HG03066 (cell line): ENCODE results near the gene GJA8.
"Not testable (repeated sequence)": the region's sequence is repeated elsewhere in the genome, so short reads cannot be mapped to it uniquely, and the experiment has no call there.

Experiments used
- ATAC-seq: cut with Tn5 transposase; IDR thresholded peaks from one replicate; pipeline ENCODE4 v1.9.1; 2021; ENCODE audit warnings: low read depth; ENCODE audit not compliant: unreplicated experiment

The GJA8 gene

DNA sequence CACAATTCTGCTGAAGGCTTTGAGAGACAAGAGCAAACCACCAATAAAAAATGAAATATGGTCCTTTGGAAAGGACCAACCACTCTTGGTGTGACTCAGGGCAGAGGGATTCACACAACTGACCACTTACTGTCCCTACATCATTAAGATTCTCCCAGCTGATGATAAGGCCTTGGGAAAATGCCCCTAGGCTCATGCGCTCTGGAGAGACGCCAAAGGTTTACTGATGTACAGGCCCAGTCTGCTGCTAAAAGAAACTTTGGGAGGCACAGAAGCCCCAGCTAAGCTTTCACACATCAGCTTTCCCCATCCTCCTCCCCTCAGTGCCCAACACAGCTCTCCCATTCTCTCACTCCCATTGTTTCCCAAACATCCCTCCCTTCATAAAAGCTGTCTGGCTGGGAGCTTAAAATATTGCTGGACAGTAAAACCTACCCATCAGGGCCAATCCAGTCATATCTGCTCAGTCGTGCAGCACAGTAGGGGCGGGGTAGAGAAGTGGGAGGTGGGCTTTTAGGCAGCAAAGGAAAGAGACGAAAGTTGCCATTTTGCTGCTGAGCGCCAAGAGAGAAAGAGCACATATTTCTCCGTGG, at the start of gene GJA8:
Gene GJA8 (plus strand): TSS at position 543 of the 593 bp plus-strand sequence. CDS start 5,161 bp downstream, outside the sequence.
- ATAC-seq: no peak

DNA sequence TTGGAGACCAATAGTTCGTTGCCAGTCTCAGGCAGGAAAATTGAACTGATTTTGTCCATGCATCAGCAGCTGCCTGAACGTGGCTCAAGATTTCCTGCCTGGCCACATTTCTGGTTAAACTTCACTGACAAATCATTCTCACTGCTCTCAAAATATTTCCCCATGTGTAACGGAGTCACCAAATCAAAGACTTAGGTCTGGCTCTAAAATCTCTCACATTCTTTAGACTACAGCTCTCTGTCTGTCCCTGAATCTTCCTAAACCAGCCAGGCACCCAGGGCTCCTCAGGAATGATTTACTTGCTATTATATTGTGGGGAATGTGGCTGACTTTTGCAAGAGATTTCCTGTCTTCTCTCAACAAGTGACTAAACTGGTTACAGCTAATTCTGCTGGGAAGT, 49.2 kb upstream of the GJA8 start:
- no peak for ATAC-seq

- ATAC-seq: not testable (repeated sequence)
These were observed 47.6 kb upstream of the GJA8 start for GRCh38 chr1:147854989-147855388.

DNA sequence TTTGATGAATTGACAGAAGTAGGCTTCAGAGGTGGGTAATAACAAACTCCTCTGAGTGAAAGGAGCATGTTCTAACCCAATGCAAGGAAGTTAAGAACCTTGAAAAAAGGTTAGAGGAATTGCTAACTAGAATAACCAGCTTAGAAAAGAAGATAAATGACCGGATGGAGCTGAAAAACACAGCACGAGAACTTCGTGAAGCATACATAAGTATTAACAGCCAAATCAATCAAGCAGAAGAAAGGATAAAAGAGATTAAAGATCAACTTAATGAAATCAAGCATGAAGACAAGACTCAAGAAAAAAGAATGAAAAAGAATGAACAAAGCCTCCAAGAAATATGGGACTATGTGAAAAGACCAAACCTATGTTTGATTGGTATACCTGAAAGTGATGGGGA, 46.6 kb upstream of the GJA8 start:
- not testable (repeated sequence) for ATAC-seq

DNA sequence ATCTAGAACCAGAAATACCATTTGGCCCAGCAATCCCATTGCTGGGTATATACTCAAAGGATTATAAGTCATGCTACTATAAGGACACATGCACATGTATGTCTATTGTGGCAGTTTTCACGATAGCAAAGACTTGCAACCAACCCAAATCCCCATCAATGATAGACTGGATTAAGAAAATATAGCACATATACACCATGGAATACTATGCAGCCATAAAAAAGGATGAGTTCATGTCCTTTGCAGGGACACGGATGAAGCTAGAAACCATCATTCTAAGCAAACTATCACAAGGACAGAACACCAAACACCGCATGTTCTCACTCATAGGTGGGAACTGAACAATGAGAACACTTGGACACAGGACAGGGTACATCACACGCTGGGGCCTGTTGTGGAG, 35.4 kb upstream of the GJA8 start:
- ATAC-seq: not testable (repeated sequence)

- no peak for ATAC-seq
These were observed 24.6 kb upstream of the GJA8 start for GRCh38 chr1:147878022-147878421.

DNA sequence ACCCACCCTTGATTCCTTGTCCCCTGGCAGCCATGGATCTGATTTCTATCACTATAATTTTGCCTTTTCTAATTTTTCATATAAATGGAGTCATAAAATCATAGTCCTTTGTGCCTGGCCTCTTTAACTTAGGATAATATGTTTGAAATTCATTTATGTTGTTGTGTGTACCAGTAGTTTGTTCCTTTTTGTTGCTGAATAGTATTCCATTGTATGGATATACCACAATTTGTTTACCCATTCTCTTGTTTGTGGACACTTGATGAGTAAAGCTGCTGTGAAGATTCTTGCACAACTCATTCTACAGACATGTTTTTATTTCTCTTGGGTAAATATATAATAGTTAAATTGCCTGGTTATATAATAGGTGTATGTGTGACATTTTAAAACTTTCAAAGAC, 22.7 kb upstream of the GJA8 start:
- ATAC-seq: no peak

DNA sequence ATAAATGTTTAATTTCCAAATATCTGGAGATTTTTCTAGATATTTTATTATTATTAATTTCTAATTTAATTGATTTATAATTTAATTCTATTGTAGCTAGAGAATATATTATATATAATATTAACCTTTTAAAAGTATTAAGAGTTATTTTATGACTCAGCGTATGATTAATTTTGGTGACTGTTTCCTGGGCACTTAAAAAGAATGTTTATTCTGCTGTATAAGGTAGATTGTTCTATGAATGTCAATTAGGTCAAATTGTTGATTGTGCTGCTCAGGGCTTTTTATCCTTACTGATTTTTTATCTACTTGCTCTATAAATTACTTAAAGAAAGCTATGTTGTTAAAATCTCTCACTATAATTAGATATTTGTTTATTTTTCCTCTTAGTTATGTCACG, 20.1 kb upstream of the GJA8 start:
- ATAC-seq: no peak

DNA sequence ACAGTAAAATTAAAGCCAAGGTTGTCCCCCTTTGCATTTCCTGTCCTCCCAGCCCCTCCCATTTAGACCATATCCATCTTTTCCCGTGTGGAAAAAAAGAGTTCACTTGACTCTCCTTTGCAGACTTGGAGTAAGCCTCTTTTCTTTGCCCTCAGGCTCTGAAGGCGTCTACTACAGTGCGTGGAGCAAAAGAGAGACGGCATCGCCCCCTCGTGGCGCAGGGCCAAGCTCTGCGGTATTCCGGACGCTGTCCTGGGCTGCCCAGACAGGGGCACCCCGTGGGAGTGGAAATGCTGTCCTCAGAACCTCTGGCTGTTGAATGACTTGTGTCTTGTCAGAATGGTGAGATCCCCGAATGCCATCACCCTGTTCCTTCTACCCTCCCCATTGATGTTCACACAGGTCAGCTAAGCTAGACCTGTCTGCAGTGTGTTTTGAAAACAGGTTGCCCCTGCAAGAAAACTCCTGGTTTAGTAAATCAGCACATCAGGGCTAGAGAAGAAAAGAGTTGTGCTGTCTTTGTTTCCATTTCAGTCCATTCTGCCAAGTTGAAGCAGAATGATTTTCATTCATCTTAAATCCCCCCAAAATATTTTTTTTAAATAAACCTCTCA, 12.3 kb upstream of the GJA8 start:
- peak; percentile 63 for ATAC-seq

DNA sequence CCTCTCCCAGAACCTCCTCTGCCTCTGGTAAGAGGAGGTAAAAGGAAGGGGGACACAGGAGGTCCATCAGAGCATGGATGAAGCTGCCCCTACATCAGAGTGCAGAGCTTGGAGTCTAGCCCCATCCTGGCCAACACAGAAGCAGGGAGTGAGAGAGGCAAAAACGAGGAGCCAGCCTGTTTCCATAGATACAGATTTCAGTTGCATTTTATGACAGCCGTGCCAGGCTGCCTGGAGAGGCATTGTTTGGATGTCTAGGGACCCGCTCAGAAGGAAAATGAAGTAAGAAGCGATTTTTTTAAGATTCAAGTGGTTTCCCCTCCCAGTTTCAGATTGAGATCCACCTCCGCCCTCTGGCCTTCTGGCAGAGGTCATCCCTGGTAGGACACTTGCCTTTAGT, 11.5 kb upstream of the GJA8 start:
- ATAC-seq: no peak

DNA sequence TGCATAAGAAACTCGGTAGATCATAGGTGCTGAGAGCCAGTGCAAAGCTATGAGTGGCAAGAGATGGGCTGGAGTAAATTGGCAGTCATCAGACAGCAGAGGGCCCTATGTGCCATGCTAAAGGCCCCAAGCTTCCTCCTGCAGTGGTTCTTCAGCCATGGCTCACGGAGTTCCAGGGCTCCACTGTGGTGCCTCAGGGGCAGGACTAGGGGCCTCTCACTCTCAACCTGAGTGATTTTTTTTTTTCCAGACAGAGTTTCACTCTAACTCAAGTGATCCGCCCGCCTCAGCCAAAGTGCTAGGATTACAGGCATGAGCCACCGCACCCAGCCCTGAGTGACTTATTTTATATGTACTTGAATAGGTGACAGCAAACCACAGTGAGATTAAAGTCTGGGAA, 10.4 kb upstream of the GJA8 start:
- no peak for ATAC-seq

GRCh38 chr1:147892731-147893214, 9.8 kb upstream of the GJA8 start:
- no peak for ATAC-seq

- ATAC-seq: no peak
These were observed 7.5 kb upstream of the GJA8 start for GRCh38 chr1:147895123-147895522.

DNA sequence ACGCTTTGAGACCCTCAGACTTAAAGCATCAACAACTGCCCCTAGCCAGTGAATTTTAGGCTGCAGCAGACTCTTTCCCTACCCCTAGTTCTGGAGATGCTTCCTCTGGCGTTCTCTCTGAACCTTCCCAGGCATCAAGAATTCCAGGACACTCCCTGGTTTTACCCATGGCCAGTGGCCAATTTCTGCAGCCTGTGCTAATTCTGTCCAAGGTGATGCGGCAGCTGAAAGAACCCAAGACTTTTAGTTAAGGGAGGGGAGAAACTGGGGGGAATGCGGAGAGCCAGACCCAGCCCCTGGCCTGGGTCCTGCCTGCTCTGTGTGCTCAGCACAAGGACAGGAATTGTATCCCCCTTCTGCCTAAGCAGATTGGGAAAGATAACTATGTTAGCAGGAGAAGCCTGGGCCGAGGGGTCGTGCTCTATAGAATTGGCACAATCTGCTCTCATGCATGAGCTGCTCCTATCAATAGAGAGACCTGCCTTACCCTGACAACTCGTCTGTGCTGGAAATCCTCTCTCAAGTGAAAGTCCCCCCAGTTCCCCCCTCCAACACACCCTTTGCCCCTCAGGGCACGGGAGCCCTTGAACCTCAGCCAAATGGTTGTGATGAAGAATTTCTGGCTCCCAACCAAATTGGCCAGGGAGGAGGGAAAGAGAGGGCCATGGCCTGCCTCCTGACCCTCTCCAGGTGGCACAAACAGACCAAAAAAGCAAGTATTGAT, 5.4 kb upstream of the GJA8 start:
- no peak for ATAC-seq

- ATAC-seq: no peak
These were observed 4.8 kb upstream of the GJA8 start for GRCh38 chr1:147897789-147898188.

DNA sequence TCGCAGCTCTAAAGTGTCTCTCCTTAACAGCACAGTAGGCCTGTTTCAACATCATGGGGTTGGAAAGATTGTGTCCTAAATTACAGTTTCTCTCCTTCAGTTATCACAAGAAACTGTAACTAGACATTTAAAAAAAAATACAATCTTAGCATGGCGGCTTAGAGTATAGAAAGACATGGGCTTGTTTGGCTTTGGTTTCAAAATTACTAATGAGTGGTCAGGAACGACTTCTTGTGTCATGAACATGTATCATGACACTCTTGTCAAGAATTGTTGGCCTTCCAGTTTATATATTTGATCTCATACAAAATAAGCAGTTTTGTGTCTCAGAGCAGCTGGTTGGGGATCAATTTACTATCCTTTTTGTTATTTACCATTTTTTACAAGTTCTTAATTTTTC, 2.1 kb downstream of the GJA8 start:
- ATAC-seq: no peak

DNA sequence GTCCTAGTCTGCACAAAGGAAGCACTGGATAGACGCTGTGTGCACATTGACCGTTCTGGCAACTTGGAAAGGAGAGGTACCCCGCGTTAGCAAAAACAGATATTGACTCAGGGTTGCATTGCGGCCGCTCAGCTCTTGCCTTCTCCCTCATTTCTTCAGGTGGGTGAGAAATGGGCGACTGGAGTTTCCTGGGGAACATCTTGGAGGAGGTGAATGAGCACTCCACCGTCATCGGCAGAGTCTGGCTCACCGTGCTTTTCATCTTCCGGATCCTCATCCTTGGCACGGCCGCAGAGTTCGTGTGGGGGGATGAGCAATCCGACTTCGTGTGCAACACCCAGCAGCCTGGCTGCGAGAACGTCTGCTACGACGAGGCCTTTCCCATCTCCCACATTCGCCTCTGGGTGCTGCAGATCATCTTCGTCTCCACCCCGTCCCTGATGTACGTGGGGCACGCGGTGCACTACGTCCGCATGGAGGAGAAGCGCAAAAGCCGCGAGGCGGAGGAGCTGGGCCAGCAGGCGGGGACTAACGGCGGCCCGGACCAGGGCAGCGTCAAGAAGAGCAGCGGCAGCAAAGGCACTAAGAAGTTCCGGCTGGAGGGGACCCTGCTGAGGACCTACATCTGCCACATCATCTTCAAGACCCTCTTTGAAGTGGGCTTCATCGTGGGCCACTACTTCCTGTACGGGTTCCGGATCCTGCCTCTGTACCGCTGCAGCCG, 5.4 kb downstream of the GJA8 start:
- ATAC-seq: no peak

DNA sequence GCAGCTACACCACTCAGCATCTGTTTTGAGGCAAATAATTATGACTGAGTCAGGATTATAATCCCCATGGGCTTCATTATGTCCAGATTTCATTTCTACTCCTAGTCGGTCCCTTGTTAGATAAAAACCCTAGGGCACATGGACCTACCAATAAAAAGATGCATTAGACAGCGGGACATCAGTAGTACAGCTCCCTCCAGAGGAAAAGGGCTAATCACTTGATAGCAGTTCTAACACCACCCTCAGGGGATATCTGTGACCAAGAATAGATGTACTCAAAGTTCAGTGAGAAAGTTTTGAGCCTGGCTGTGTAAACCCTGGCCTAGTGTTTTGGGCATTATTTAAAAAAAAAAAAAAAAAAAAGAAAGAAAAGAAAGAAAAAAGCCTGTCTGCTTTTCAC, 10.0 kb downstream of the GJA8 start:
- no peak for ATAC-seq

DNA sequence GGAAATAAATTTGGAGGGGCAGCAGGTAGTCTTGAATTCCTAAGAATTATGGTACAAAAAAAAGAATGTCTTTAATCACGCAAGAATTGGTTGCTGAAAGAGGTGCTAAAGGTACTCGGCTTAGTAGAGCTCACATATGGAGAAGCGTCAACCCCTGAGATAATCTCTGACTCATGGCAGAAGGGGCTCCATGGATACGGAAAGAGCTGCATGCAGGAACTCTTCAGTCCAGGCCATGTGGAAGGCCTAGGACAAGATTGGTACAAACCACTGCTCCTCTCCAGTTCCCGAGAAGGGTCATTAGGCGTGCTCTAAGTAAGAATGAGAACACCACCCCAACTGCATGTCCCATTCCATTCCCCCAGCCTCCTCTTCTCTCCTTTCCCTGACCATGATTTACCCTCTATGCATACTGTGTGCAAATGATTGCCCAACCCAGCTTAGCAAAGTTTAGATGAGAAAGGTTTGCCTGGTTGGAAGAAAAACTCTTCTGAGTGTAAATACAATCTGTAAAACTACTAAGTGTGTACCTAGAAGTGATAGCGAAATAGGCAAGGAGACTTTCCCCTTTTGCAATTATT, 10.9 kb downstream of the GJA8 start:
- no peak for ATAC-seq

DNA sequence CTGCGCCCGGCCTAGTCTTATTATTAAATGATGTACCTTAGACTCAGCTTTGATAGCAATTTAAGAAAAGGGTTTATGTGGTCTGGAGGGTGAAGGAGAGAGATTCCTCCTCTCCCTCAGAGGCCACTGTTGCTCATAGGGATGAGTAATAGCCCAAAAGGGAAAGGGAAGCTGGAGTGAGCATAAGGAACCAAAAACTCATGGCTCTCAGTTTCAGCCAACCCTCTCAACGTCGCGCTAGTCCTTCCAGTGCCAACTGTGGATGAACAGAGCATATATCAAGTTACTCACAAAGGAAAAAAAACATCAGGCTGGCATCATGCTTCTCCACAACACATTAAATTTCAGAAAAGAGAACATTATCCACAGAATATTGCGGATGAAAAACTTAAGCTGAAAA, 17.3 kb downstream of the GJA8 start:
- no peak for ATAC-seq

GRCh38 chr1:147924813-147925212, 22.2 kb downstream of the GJA8 start:
- ATAC-seq: no peak
